Activated B cell treated with CpG ODN at 0.5 μM for 24 hours (primary cell): ENCODE measurements around the gene CYP2J2. TPM values are rescaled to one million over a fixed set of nuclear protein-coding genes. Genes with fewer than 3 reads are reported as not detected.

Experiments
- ATAC-seq: fragments of 200-7000 bp; cut with Tn5 transposase; one replicate; pipeline ENCODE4 v1.10.0; 2021; ENCODE audit warnings: low read depth, mild to moderate bottlenecking, moderate library complexity
- CTCF ChIA-PET: fragments of 350-600 bp; sonication (Branson Sonifier 250); formaldehyde crosslinking; loops from one replicate; lab custom pipeline; 2021; ENCODE audit warnings: antibody characterized with exemption; lab: Charles Lee
- POLR2A ChIA-PET: fragments of 350-600 bp; sonication (Branson Sonifier 250); formaldehyde crosslinking; loops from one replicate; lab custom pipeline; 2021; ENCODE audit warnings: antibody characterized with exemption; lab: Charles Lee
- DNase-seq: peaks from one replicate; pipeline ENCODE4 v3.0.0; 2022
- H3K27ac Mint-ChIP-seq: one replicate; pipeline ENCODE4 v1.8.0; 2020; ENCODE audit warnings: mixed read lengths
- H3K27me3 Mint-ChIP-seq: one replicate; pipeline ENCODE4 v1.8.0; 2021; ENCODE audit warnings: mixed read lengths
- H3K36me3 Mint-ChIP-seq: one replicate; pipeline ENCODE4 v1.8.0; 2021; ENCODE audit warnings: low read depth, mixed read lengths
- H3K4me1 Mint-ChIP-seq: one replicate; pipeline ENCODE4 v1.8.0; 2021; ENCODE audit warnings: mixed read lengths
- H3K4me3 Mint-ChIP-seq: one replicate; pipeline ENCODE4 v1.8.0; 2020; ENCODE audit warnings: mild to moderate bottlenecking, mixed read lengths
- H3K9me3 Mint-ChIP-seq: one replicate; pipeline ENCODE4 v1.8.0; 2020; ENCODE audit warnings: mixed read lengths
- CTCF ChIP-seq: fragments of 200-600 bp; IDR thresholded peaks from one replicate; pipeline ENCODE4 v1.8.0; 2022; ENCODE audit warnings: antibody characterized with exemption, mild to moderate bottlenecking
- intact Hi-C: fragments of 100-400 bp; cut with micrococcal nuclease; formaldehyde crosslinking; loops from one replicate; pipeline ENCODE4 v1.15.1; 2024
- total RNA-seq: library from RNA; stranded (reverse); gene quantifications from 2 replicates; pipeline ENCODE4 v1.2.3, GENCODE V29; 2022

CYP2J2 gene
- total RNA-seq, 1 donor from 2014 or later: 0.24 TPM

GRCh38 chr1:59846895-59847282 is 79.7 kb downstream of the CYP2J2 start:
- intact Hi-C loops: no loop called here
- Mint-ChIP-seq H3K4me3 (no peak overlapping the region), H3K4me1 (no peaks in the 10 kb centered on the region), H3K36me3 (peaks cover 54% of the 10 kb centered on the region), H3K9me3 (no peaks in the 10 kb centered on the region), H3K27ac (no peak overlapping the region), H3K27me3 (no peaks in the 10 kb centered on the region)
- no peak for DNase-seq
- no peak for TF ChIP-seq CTCF
- no peak for ATAC-seq
- ChIA-PET CTCF (no interaction called here), POLR2A (no interaction called here)

- intact Hi-C loops: no loop called here
Measured at GRCh38 chr1:59846209-59846894, 80.2 kb downstream of the CYP2J2 start.

GRCh38 chr1:59845091-59845490 is 81.5 kb downstream of the CYP2J2 start:
- Mint-ChIP-seq H3K27ac (no peak overlapping the region), H3K4me3 (no peak overlapping the region), H3K4me1 (no peaks in the 10 kb centered on the region), H3K36me3 (peaks cover 60% of the 10 kb centered on the region), H3K9me3 (no peaks in the 10 kb centered on the region), H3K27me3 (no peaks in the 10 kb centered on the region)
- TF ChIP-seq CTCF: no peak
- intact Hi-C loops: no loop called here
- CTCF ChIA-PET: no interaction called here
- no peak for ATAC-seq
- DNase-seq: no peak
- POLR2A ChIA-PET: no interaction called here

More at GRCh38 chr1:59846209-59846894, 80.2 kb downstream of the CYP2J2 start:
- peaks cover 56% of the 10 kb centered on the region for H3K36me3 Mint-ChIP-seq
- DNase-seq (no peak), ATAC-seq (no peak)
- POLR2A ChIA-PET: no interaction called here
- H3K4me1 Mint-ChIP-seq: no peaks in the 10 kb centered on the region
- no peak overlapping the region for H3K27ac Mint-ChIP-seq
- no peak overlapping the region for H3K4me3 Mint-ChIP-seq
- no peaks in the 10 kb centered on the region for H3K27me3 Mint-ChIP-seq
- TF ChIP-seq CTCF: no peak
- CTCF ChIA-PET: no interaction called here
- H3K9me3 Mint-ChIP-seq: no peaks in the 10 kb centered on the region

Other genes with a start within 250 kb of the CYP2J2 start
- 9.9 and 11.5 TPM in 2 replicates for gene HOOK1, start 111.8 kb downstream of the CYP2J2 start, total RNA-seq
- not detected in 2 replicates for gene C1orf87, start 147.0 kb upstream of the CYP2J2 start, total RNA-seq